Measurements from ENCODE around the gene LOXL3. TPM values are rescaled to one million over a fixed set of nuclear protein-coding genes. Genes with fewer than 3 reads are reported as not detected.

The LOXL3 gene
- total RNA-seq, 1 experiment from 2014 or later: 29.0 TPM

GRCh38 chr2:74556159-74556558 is 2.4 kb upstream of the LOXL3 start:
- Histone ChIP-seq H2BK5ac (ENCODE audit: insufficient read length, low read length) (no peak overlapping the region), H3K9ac (ENCODE audit: extremely low read depth, insufficient read length, low read length) (no peak overlapping the region), H2AFZ (ENCODE audit: low read length) (no peak overlapping the region), H2AK5ac (ENCODE audit: insufficient read length, low read length) (no peak overlapping the region), H2BK20ac (ENCODE audit: low read depth, low read length, poor library complexity, severe bottlenecking) (no peak overlapping the region), H3K18ac (ENCODE audit: insufficient read length, low read depth, low read length) (no peak overlapping the region), H4K8ac (replicated peaks; ENCODE audit: insufficient read length, low read depth, low read length) (no peak overlapping the region), H4K20me1 (ENCODE audit: control insufficient read depth, insufficient read depth, insufficient read length) (no peaks in the 10 kb centered on the region), H3K4me1 (ENCODE audit: insufficient read depth, low read length) (0 out of 2 replicates have a peak, but pooled peaks cover 5% of the 10 kb centered on the region), H3K79me1 (ENCODE audit: insufficient read depth, low read depth, low read length, poor library complexity, severe bottlenecking) (no peaks in the 10 kb centered on the region), H3K27me3 (ENCODE audit: insufficient read depth, low read length) (no peaks in the 10 kb centered on the region; the same call in 1 of the 2 replicates), H3K9me3 (ENCODE audit: control insufficient read depth, low read depth, low read length) (no peaks in the 10 kb centered on the region), H3K79me2 (ENCODE audit: insufficient read depth, low read length) (no peaks in the 10 kb centered on the region), H3T11ph (ENCODE audit: low read length) (no peak overlapping the region), H2BK12ac (ENCODE audit: insufficient read length, low read depth, low read length) (no peak overlapping the region), H3K27ac (ENCODE audit: insufficient read length, low read depth, low read length) (no peak overlapping the region), H4K91ac (ENCODE audit: insufficient read length, low read depth, low read length) (no peak overlapping the region), H3K56ac (ENCODE audit: insufficient read length, low read depth, low read length) (no peak overlapping the region), H3K23me2 (ENCODE audit: insufficient read length, low read depth, low read length, poor library complexity, severe bottlenecking) (peaks cover 20% of the 10 kb centered on the region), H3K14ac (ENCODE audit: insufficient read depth, low read length) (no peak overlapping the region), H2BK120ac (ENCODE audit: low read depth, low read length, poor library complexity, severe bottlenecking) (no peak overlapping the region), H3K4me2 (ENCODE audit: insufficient read depth, insufficient read length, low read length) (no peak overlapping the region), H2BK15ac (ENCODE audit: low read depth, low read length) (no peak overlapping the region), H3K23ac (ENCODE audit: insufficient read length, low read depth, low read length) (no peak overlapping the region), H4K5ac (ENCODE audit: insufficient read length, low read depth, low read length) (no peak overlapping the region), H3K4ac (ENCODE audit: low read depth, low read length) (no peak overlapping the region)
- H3K36me3 Mint-ChIP-seq (ENCODE audit: insufficient read depth in 1 of 3, low read depth in 3 of 3): peaks cover 0 to 23% (median 15%) of the 10 kb centered on the region in 3 experiments; a peak in 6 of 7 replicates
- no CpG with 5 or more reads among the region's 14 CpGs for WGBS (ENCODE audit: extremely low coverage, insufficient read length, low lambda C conversion rate)
- no peak for DNase-seq
- H3K27me3 Mint-ChIP-seq (ENCODE audit: low read depth): peaks cover 48% of the 10 kb centered on the region
- no peak for TF ChIP-seq CTCF (conservative IDR thresholded peaks at IDR 0.05)
- H3K27ac Mint-ChIP-seq: no peak overlapping the region; a peak in 1 of 7 replicates
- peak overlapping the region; percentile 92 to 93; a peak in 4 of 5 replicates for H3K4me3 Mint-ChIP-seq
- no peaks in the 10 kb centered on the region for H3K9me3 Mint-ChIP-seq
- peaks cover 24 to 30% of the 10 kb centered on the region in 2 experiments for H3K4me1 Mint-ChIP-seq

All from H9 (cell line).